Measurements from ENCODE around the gene CCT7. TPM values are rescaled to one million over a fixed set of nuclear protein-coding genes. Genes with fewer than 3 reads are reported as not detected.

Gene CCT7
- total and polyA plus RNA-seq, 10 of the 15 experiments (the other 5 are each of a cell fraction or from before 2014, with no cell fraction given): 206 to 598 (median 486) TPM

GRCh38 chr2:73283545-73284295 lies 49.6 kb downstream of the CCT7 start (continued):
- TF ChIP-seq CTCF (IDR thresholded peaks at IDR 0.05 in 2 of 3, conservative IDR thresholded peaks at IDR 0.05 in 1 of 3; ENCODE audit: control insufficient read depth in 2 of 3, extremely low read depth in 1 of 3, insufficient read depth in 1 of 3, low read depth in 3 of 3, low read length in 3 of 3) (no peak), BRCA1 (IDR thresholded peaks at IDR 0.05; ENCODE audit: low read depth, low read length) (no peak), ASH2L (IDR thresholded peaks at IDR 0.05; ENCODE audit: borderline replicate concordance, low read depth) (no peak), POLR2AphosphoS2 (IDR thresholded peaks at IDR 0.05; ENCODE audit: low read depth, low read length) (no peak), RAD21 (IDR thresholded peaks at IDR 0.05; ENCODE audit: insufficient read depth, low read depth, low read length) (no peak), KLF5 (IDR thresholded peaks at IDR 0.05; ENCODE audit: partially characterized antibody) (no peak), CHD2 (IDR thresholded peaks at IDR 0.05; ENCODE audit: borderline replicate concordance, low read depth, low read length) (no peak), NKRF (conservative IDR thresholded peaks at IDR 0.05) (peak; percentile 47), ATF3 (IDR thresholded peaks at IDR 0.05; ENCODE audit: borderline replicate concordance, extremely low read depth, low read depth, low read length) (no peak), TARDBP (IDR thresholded peaks at IDR 0.05; ENCODE audit: borderline replicate concordance) (no peak), MEF2B (IDR thresholded peaks at IDR 0.05; ENCODE audit: partially characterized antibody, poor library complexity, severe bottlenecking) (peak; percentile 18), ZBED1 (IDR thresholded peaks at IDR 0.05; ENCODE audit: borderline replicate concordance) (no peak), IKZF2 (IDR thresholded peaks at IDR 0.05) (0 out of 4 replicates have a peak, but pooled peaks of 1 of the 2 experiments have one; percentile 19), ZNF384 (IDR thresholded peaks at IDR 0.05; ENCODE audit: borderline replicate concordance, low read depth, low read length) (no peak), MXI1 (IDR thresholded peaks at IDR 0.05; ENCODE audit: low read depth, low read length) (peak; percentile 45; the same call in 1 of the 2 replicates)
